Fibroblast of the aortic adventitia (primary cell): Measurements from ENCODE around the gene TCF7. TPM values are rescaled to one million over a fixed set of nuclear protein-coding genes. Genes with fewer than 3 reads are reported as not detected.

Experiments
- DNase-seq: peaks from one replicate; pipeline ENCODE4 v3.0.0-alpha.2; 2010; ENCODE audit warnings: low read depth
- H3K4me3 ChIP-seq: 2 replicates; pipeline ENCODE4 v1.5.1; 2011; ENCODE audit warnings: low read depth, mild to moderate bottlenecking, control low read depth, low read length, moderate library complexity
- total RNA-seq: library from RNA; depleted of rRNA; stranded (reverse); fragments of >200 nt; gene quantifications from 2 replicates; pipeline ENCODE4 v1.2.3, GENCODE V29; 2012; ENCODE audit warnings: low replicate concordance
- TF ChIP-seq, protein P1 (sequence below): IDR thresholded peaks from 2 replicates; pipeline ENCODE4 v1.5.1; 2011; ENCODE audit warnings: mild to moderate bottlenecking, low read length, control low read depth, inconsistent platforms; ENCODE audit not compliant: insufficient read depth

Gene TCF7
- total RNA-seq, 1 donor: 16.8 TPM

- DNase-seq: no peak
- TF ChIP-seq, protein P1, sequence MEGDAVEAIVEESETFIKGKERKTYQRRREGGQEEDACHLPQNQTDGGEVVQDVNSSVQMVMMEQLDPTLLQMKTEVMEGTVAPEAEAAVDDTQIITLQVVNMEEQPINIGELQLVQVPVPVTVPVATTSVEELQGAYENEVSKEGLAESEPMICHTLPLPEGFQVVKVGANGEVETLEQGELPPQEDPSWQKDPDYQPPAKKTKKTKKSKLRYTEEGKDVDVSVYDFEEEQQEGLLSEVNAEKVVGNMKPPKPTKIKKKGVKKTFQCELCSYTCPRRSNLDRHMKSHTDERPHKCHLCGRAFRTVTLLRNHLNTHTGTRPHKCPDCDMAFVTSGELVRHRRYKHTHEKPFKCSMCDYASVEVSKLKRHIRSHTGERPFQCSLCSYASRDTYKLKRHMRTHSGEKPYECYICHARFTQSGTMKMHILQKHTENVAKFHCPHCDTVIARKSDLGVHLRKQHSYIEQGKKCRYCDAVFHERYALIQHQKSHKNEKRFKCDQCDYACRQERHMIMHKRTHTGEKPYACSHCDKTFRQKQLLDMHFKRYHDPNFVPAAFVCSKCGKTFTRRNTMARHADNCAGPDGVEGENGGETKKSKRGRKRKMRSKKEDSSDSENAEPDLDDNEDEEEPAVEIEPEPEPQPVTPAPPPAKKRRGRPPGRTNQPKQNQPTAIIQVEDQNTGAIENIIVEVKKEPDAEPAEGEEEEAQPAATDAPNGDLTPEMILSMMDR: no peak
- H3K4me3 ChIP-seq: no peak overlapping the region
Measured at GRCh38 chr5:134075102-134075501, 39.4 kb upstream of the TCF7 start.

DNA sequence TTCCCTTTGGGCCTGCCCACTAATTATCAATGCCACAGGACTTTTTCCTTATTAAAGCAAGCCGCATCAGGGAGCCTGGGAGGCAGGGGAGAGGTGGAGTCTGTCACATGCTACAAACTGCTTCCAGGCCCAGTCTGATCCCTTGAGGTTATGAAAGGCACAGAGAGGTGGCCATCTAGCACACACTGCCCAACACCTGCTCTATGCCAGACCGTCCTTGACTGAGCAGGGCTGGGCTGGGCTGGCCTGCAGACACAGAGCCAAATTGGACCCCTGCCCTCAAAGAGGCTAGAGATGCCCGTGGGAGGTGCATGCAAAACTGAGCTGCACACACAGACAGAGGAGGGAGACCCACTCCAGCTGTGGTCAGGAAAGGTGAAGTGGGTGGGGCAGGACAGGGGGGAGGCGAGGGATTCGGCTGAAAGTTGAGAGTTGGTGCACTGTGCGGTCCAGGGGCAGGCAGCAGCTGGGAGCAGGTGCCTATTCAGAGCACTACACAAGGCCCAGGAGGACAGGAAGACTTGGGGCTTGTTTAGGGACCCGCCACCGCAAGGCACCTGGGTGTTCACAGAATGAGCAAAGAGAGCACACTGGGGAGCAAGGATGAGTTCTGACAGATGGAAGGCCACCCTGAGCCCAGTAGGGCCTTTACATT, 36.4 kb upstream of the TCF7 start:
- H3K4me3 ChIP-seq: no peak overlapping the region
- DNase-seq: no peak
- TF ChIP-seq, protein P1: no peak

GRCh38 chr5:134079748-134080581, 34.5 kb upstream of the TCF7 start:
- TF ChIP-seq, protein P1: no peak
- no peak overlapping the region for H3K4me3 ChIP-seq
- DNase-seq: no peak

DNA sequence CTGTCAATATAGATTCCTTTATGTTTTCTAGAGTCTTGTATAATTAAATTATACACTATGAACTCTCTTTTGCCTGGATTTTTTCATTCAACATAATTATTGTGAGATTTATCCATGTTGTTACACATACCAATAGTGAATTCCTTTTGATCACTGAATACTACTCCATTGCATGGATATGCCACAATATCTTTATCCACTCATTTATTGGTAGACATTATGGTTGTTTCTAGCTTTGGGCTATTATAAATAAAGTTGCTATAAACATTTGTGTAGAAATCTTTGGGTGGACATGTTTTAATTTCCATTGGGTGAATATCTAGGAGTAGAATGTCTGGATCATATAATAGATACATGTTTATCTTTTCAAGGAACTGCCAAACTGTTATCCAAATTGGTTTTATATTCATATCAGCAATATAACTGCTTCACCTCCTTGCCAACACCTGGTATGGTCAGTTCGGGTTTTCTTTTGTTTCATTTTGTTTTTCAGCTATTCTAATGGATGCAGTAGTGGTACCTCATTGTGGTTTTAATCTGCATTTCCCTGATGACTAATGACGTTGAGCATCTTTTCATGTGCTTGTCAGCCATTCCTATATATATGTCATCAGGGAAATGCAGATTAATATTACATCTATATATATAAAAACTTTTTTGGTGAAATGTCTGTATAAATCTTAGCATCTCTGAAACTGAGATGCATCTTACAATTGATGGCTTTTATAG, 32.1 kb upstream of the TCF7 start:
- H3K4me3 ChIP-seq: no peak overlapping the region
- TF ChIP-seq, protein P1: no peak
- no peak for DNase-seq

GRCh38 chr5:134083517-134083916, 31.0 kb upstream of the TCF7 start:
- no peak overlapping the region for H3K4me3 ChIP-seq
- TF ChIP-seq, protein P1: no peak
- peak; percentile 16 for DNase-seq

DNA sequence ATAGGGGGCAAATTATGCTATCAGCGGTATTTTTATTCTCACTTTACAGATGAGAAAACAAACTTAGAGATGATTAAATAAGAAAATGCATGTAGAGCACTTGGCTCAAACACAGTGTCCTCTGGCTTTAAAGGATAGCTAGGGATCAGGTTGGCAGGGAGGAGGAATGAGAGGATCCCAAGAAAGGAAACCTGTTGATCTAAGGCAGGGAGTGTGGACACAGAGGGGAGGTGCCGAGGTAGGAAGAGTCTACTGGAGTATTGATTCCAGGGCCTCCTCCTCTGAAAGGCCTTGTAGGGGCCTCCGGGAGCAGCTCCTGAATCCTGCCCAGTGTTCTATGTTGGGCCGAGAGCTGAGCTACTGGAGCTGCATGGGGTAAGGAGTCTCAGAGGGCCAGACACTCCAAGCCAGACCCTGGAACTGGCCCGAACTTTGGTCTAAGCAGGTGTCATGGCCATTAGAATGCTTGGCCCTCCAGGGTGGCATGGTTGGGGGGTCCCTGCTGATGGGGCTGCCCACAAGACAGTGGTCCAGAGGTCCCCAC, 30.4 kb upstream of the TCF7 start:
- no peak for DNase-seq
- no peak overlapping the region for H3K4me3 ChIP-seq
- TF ChIP-seq, protein P1: no peak
